WTC11 (cell line): ENCODE measurements around the gene COLGALT1. TPM values are rescaled to one million over a fixed set of nuclear protein-coding genes. Genes with fewer than 3 reads are reported as not detected.
A peak's percentile ranks its signal among the peaks of the same experiment; 100 is the strongest.

ENCODE experiments used
- ATAC-seq: fragments of 200-7000 bp; cut with Tn5 transposase; 2 replicates; pipeline ENCODE4 v1.10.0; 2021; ENCODE audit warnings: mild to moderate bottlenecking, moderate library complexity
- CTCF ChIA-PET: fragments of 300-600 bp; sonication (Branson Sonifier 250); formaldehyde crosslinking; loops from one replicate; lab custom pipeline; 2021; ENCODE audit warnings: antibody characterized with exemption; lab: Charles Lee
- POLR2A ChIA-PET: fragments of 350-600 bp; sonication (Branson Sonifier 250); formaldehyde crosslinking; loops from one replicate; lab custom pipeline; 2021; ENCODE audit warnings: antibody characterized with exemption; lab: Charles Lee
- DNase-seq: peaks from one replicate; pipeline ENCODE4 v3.0.0; 2021; ENCODE audit warnings: low spot score
- H3K27ac Mint-ChIP-seq: 2 replicates; pipeline ENCODE4 v1.8.0; 2021; ENCODE audit warnings: mixed read lengths
- H3K27me3 Mint-ChIP-seq: 2 replicates; pipeline ENCODE4 v1.8.0; 2021; ENCODE audit warnings: low read depth, mild to moderate bottlenecking, moderate library complexity, mixed read lengths
- H3K36me3 Mint-ChIP-seq: 2 replicates; pipeline ENCODE4 v1.8.0; 2021; ENCODE audit warnings: mixed read lengths
- H3K4me1 Mint-ChIP-seq: 2 replicates; pipeline ENCODE4 v1.8.0; 2022; ENCODE audit warnings: mixed read lengths
- H3K4me3 Mint-ChIP-seq: 2 replicates; pipeline ENCODE4 v1.8.0; 2021; ENCODE audit warnings: mild to moderate bottlenecking, moderate library complexity, mixed read lengths
- H3K9me3 Mint-ChIP-seq: 2 replicates; pipeline ENCODE4 v1.8.0; 2021; ENCODE audit warnings: mixed read lengths
- ATF1 ChIP-seq: sonication (generic); formaldehyde crosslinking; IDR thresholded peaks from 2 replicates; pipeline ENCODE4 v1.8.1; 2023; ENCODE audit warnings: mild to moderate bottlenecking, moderate library complexity, missing genetic modification reagents
- CBFB ChIP-seq: sonication (generic); formaldehyde crosslinking; IDR thresholded peaks from 2 replicates; pipeline ENCODE4 v1.8.1; 2022; ENCODE audit warnings: mild to moderate bottlenecking, low read depth, missing genetic modification reagents
- CREB1 ChIP-seq: sonication (generic); formaldehyde crosslinking; IDR thresholded peaks from 2 replicates; pipeline ENCODE4 v1.8.0; 2023; ENCODE audit warnings: mild to moderate bottlenecking, missing genetic modification reagents
- CTCF ChIP-seq: fragments of 200-600 bp; IDR thresholded peaks from 2 replicates; pipeline ENCODE4 v1.8.0; 2022; ENCODE audit warnings: antibody characterized with exemption
- ELF4 ChIP-seq: sonication (generic); formaldehyde crosslinking; IDR thresholded peaks from 2 replicates; pipeline ENCODE4 v1.8.1; 2022; ENCODE audit warnings: low read depth, mild to moderate bottlenecking, moderate library complexity, missing genetic modification reagents
- ESRRA ChIP-seq: sonication (generic); formaldehyde crosslinking; IDR thresholded peaks from 2 replicates; pipeline ENCODE4 v1.8.1; 2022; ENCODE audit warnings: mild to moderate bottlenecking, missing genetic modification reagents, borderline replicate concordance
- FOXK1 ChIP-seq: sonication (generic); formaldehyde crosslinking; IDR thresholded peaks from 2 replicates; pipeline ENCODE4 v1.8.0; 2022; ENCODE audit warnings: mild to moderate bottlenecking, moderate library complexity, missing genetic modification reagents
- NFYB ChIP-seq: sonication (generic); formaldehyde crosslinking; conservative IDR thresholded peaks from 2 replicates; pipeline ENCODE4 v1.8.0; 2022; ENCODE audit warnings: low read depth, missing genetic modification reagents
- NR2C2 ChIP-seq: sonication (generic); formaldehyde crosslinking; IDR thresholded peaks from 2 replicates; pipeline ENCODE4 v1.8.0; 2022; ENCODE audit warnings: mild to moderate bottlenecking, missing genetic modification reagents
- PRDM15 ChIP-seq: sonication (generic); formaldehyde crosslinking; IDR thresholded peaks from 2 replicates; pipeline ENCODE4 v1.8.0; 2022; ENCODE audit warnings: missing genetic modification reagents
- RELA ChIP-seq: sonication (generic); formaldehyde crosslinking; IDR thresholded peaks from 2 replicates; pipeline ENCODE4 v1.8.1; 2022; ENCODE audit warnings: missing genetic modification reagents, mild to moderate bottlenecking, borderline replicate concordance
- TCF7 ChIP-seq: sonication (generic); formaldehyde crosslinking; IDR thresholded peaks from 2 replicates; pipeline ENCODE4 v1.8.0; 2022; ENCODE audit warnings: mild to moderate bottlenecking, low read depth, missing genetic modification reagents, moderate library complexity
- TEAD4 ChIP-seq: sonication (generic); formaldehyde crosslinking; IDR thresholded peaks from 2 replicates; pipeline ENCODE4 v1.8.0; 2022; ENCODE audit warnings: mild to moderate bottlenecking, missing genetic modification reagents
- USF2 ChIP-seq: sonication (generic); formaldehyde crosslinking; IDR thresholded peaks from 2 replicates; pipeline ENCODE4 v1.8.1; 2023; ENCODE audit warnings: mild to moderate bottlenecking, missing genetic modification reagents, moderate library complexity
- ZNF138 ChIP-seq: sonication (generic); formaldehyde crosslinking; conservative IDR thresholded peaks from 2 replicates; pipeline ENCODE4 v1.8.1; 2022; ENCODE audit warnings: mild to moderate bottlenecking, moderate library complexity, missing genetic modification reagents
- ZNF317 ChIP-seq: sonication (generic); formaldehyde crosslinking; IDR thresholded peaks from 2 replicates; pipeline ENCODE4 v1.8.1; 2023; ENCODE audit warnings: low read depth, mild to moderate bottlenecking, moderate library complexity, missing genetic modification reagents, borderline replicate concordance
- ZNF512 ChIP-seq: sonication (generic); formaldehyde crosslinking; IDR thresholded peaks from 2 replicates; pipeline ENCODE4 v1.8.1; 2022; ENCODE audit warnings: missing genetic modification reagents, borderline replicate concordance
- total RNA-seq: library from RNA; stranded (reverse); gene quantifications from 3 replicates; pipeline ENCODE4 v1.2.3, GENCODE V29; 2021
- TF ChIP-seq, protein P1 (sequence below): fragments of 250-450 bp; sonication (Bioruptor Pico); IDR thresholded peaks from 2 replicates; pipeline ENCODE4 v2.1.2; 2022; ENCODE audit warnings: mild to moderate bottlenecking, moderate library complexity
- TF ChIP-seq, protein P2 (sequence below): sonication (generic); formaldehyde crosslinking; IDR thresholded peaks from 2 replicates; pipeline ENCODE4 v1.8.0; 2022; ENCODE audit warnings: mild to moderate bottlenecking, missing genetic modification reagents

COLGALT1 gene
- total RNA-seq, 1 experiment from 2014 or later, result 54.0 TPM

DNA sequence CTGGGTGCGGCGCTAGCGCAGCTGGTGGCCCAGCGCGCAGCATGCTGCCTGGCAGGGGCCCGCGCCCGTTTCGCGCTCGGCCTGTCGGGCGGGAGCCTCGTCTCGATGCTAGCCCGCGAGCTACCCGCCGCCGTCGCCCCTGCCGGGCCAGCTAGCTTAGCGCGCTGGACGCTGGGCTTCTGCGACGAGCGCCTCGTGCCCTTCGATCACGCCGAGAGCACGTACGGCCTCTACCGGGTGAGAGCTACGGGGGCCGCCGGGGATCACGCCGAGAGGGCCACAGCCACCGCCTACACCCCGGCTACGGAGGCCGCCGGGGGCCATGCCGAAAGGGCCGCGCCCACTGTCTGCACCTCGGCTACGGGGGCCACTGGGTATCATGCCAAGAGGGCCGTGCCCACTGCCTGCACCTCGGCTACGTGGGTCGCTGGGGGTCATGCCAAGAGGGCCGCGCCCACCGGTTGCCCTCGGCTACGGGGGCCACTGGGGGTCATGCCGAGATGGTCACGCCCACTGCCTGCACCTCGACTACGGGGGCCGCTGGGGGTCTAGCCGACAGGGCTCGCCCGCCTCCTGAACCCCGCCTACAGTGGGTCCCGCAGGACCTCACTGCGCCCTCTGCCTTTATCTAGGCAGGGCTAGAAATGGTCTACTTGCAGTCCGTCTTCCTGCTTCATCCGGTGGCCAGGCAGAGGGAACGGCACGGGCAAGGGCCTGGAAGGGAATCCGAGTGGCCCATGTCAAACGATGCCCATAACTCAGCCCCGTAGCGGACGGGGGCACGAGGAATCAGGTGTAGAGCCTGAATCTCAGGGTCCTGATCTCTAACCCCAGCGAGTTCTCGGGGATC, 43.5 kb upstream of the COLGALT1 start (continued):
- TF ChIP-seq CTCF, result no peak
- TF ChIP-seq PRDM15 (CRISPR knock-in tag), result 0 out of 2 replicates have a peak, but pooled peaks have one; percentile 39
- no peak for TF ChIP-seq ZNF512
- TF ChIP-seq FOXK1 (CRISPR knock-in tag), result 0 out of 2 replicates have a peak, but pooled peaks have one; percentile 79

- Mint-ChIP-seq H3K4me3 (peak overlapping the region; percentile 98), H3K27ac (peak overlapping the region; percentile 95), H3K4me1 (peaks cover 16% of the 10 kb centered on the region), H3K9me3 (peaks cover 5% of the 10 kb centered on the region)
- no peak for DNase-seq
- CTCF ChIA-PET, result interaction anchor here (0.6 to 7.3 kb wide), 3 partner anchors 16 to 64 kb away, joined by 3 to 84 read pairs (median 12); no protein-coding TSS in a partner anchor
- POLR2A ChIA-PET, result no interaction called here
- no peak for TF ChIP-seq NR2C2 (CRISPR knock-in tag)
- TF ChIP-seq, all 79 proteins: peak for 0
- no peak for ATAC-seq
- H3K36me3 Mint-ChIP-seq, result peaks cover 12% of the 10 kb centered on the region
- H3K27me3 Mint-ChIP-seq, result no peaks in the 10 kb centered on the region
Observed at GRCh38 chr19:17512574-17512939, 42.9 kb upstream of the COLGALT1 start.

DNA sequence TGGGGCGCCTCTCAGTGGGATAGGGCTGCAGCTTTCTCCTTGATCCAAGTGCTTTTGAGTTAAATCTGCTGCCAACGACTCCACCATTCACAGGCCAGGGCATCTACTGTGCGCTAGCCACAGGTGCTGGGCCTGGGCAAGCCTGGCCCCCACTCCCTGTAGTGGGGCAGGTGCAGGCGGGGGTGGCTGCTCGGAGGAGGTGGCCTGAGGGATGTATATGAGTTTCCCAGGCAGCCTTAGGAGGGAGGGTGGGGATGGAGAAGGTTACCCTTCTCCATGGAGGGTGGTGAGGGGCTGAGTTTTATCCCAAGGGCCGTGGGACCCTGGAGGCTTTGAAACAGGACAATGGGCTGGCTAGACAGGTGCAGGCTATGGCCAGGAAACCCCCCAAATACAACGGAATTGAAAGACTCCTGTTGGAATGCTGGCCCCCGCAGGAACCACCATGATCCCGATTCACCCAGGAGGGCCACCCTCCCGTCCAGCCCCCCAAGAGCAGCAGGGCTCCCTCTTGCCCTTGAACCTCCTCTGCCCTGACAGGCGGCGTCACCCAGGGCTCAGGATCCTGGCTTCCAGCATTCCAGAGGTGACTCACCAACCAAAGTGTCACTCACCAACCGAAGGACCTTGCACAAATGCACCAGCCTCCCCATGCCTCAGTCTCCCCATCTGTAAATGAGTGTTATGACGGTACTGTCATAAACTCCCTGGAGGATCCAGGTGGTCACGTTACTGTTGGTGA, 39.9 kb upstream of the COLGALT1 start:
- no peak for ATAC-seq
- no peak for DNase-seq
- Mint-ChIP-seq H3K4me1 (peaks cover 10% of the 10 kb centered on the region), H3K36me3 (peaks cover 23% of the 10 kb centered on the region), H3K4me3 (no peak overlapping the region), H3K27me3 (no peaks in the 10 kb centered on the region), H3K27ac (no peak overlapping the region), H3K9me3 (peaks cover 10% of the 10 kb centered on the region)
- ChIA-PET CTCF (interaction anchor here (7.3 kb wide), 1 partner anchor 19 kb away, joined by 84 read pairs; no protein-coding TSS in a partner anchor), POLR2A (no interaction called here)
- TF ChIP-seq CREB1 (CRISPR knock-in tag), result no peak
- no peak for TF ChIP-seq RELA (CRISPR knock-in tag)
- TF ChIP-seq CBFB (CRISPR knock-in tag), result no peak
- TF ChIP-seq TEAD4 (CRISPR knock-in tag), result no peak
- TF ChIP-seq TCF7 (CRISPR knock-in tag), result no peak
- no peak for TF ChIP-seq NFYB (CRISPR knock-in tag)
- no peak for TF ChIP-seq ZNF138 (CRISPR knock-in tag)
- TF ChIP-seq, protein P1, sequence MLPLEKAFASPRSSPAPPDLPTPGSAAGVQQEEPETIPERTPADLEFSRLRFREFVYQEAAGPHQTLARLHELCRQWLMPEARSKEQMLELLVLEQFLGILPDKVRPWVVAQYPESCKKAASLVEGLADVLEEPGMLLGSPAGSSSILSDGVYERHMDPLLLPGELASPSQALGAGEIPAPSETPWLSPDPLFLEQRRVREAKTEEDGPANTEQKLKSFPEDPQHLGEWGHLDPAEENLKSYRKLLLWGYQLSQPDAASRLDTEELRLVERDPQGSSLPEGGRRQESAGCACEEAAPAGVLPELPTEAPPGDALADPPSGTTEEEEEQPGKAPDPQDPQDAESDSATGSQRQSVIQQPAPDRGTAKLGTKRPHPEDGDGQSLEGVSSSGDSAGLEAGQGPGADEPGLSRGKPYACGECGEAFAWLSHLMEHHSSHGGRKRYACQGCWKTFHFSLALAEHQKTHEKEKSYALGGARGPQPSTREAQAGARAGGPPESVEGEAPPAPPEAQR, result no peak
- no peak for TF ChIP-seq ZNF317
- TF ChIP-seq USF2, result no peak
- TF ChIP-seq ESRRA, result no peak
- TF ChIP-seq, protein P2, sequence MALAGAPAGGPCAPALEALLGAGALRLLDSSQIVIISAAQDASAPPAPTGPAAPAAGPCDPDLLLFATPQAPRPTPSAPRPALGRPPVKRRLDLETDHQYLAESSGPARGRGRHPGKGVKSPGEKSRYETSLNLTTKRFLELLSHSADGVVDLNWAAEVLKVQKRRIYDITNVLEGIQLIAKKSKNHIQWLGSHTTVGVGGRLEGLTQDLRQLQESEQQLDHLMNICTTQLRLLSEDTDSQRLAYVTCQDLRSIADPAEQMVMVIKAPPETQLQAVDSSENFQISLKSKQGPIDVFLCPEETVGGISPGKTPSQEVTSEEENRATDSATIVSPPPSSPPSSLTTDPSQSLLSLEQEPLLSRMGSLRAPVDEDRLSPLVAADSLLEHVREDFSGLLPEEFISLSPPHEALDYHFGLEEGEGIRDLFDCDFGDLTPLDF (CRISPR knock-in tag), result no peak
- TF ChIP-seq ELF4 (CRISPR knock-in tag), result no peak
- no peak for TF ChIP-seq ATF1 (CRISPR knock-in tag)
